Measurements from ENCODE around the gene TLR4.

Gene TLR4

DNA sequence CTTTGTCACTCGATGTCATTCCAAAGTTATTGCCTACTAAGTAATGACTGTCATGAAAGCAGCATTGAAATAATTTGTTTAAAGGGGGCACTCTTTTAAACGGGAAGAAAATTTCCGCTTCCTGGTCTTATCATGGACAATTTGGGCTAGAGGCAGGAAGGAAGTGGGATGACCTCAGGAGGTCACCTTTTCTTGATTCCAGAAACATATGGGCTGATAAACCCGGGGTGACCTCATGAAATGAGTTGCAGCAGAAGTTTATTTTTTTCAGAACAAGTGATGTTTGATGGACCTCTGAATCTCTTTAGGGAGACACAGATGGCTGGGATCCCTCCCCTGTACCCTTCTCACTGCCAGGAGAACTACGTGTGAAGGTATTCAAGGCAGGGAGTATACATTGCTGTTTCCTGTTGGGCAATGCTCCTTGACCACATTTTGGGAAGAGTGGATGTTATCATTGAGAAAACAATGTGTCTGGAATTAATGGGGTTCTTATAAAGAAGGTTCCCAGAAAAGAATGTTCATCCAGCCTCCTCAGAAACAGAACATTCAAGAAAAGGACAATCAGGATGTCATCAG, 11.3 kb downstream of the TLR4 start:
- DNase-seq (ENCODE audit: low read depth), result no peak

DNA sequence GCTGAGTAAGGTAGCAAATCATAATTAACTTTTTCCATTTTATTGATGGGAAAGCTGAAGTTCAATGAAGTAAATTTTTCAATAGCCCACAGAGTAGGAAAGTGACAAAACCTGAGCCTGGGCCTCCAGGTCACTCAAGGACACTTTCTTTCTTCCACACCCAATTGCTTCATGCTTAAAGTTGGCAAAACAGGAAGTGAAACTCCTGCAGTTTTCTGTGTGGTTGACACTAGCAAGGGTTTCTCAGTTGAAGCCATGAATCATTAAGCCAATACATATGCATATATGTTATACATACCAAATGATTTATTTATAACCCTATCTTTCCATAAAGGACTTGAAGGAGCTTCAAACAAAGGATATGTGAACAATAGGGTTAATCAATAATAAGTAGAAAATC, 13.9 kb downstream of the TLR4 start:
- no peak for DNase-seq (ENCODE audit: low read depth)

DNA sequence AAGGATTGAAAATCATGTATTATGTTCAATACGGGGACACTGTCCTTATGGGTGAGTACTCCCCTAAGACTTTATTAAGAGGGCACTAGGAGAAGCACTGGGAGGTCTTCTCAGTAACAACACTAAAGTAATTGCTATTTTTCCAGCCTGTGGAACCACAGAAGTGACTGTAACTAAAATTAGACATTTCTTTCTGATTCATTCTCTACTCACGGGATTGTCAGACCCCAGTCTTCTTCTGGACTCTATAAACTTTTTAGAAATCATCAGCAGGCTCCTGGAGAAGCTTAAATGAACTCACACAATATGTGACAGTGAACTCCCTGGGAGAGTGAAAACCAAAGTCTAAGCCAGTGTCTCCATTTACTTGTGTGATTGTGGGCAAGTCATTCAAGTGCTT, 14.5 kb downstream of the TLR4 start:
- no peak for DNase-seq (ENCODE audit: low read depth)

DNA sequence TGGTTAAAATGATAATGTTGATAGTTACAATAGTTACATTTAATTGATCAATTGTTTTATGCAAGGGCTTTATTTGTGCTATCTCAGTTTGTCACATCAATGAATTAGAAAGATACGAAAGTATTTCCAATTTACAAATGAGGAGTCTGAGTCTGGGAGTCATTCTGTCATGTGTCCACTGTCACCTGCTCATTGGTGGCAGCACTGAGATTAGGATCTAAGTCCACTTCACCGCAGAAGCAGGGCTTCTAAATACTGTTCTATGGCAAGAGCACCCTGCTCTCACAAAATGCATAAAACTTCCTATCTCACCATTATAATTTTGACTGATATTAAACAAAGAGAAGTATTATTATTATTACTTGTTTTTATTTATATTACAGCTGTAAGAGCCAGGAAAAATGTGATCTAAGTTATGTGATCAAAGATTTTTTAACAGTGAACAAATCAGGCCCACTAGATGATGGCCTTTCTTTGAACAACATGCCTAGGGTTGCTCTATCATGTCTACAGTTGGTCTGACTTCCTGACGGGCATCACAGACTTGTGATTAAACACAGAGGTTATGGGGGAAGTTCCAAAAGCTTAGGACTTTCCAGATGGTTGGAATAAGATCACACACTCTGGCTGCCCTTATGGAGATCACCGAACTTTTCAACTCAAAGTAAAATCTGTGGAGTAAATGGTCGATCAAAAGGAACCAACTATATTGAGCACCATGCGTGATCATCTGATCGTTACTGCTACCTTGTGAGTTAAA, 15.1 kb downstream of the TLR4 start:
- DNase-seq (ENCODE audit: low read depth), result no peak

DNA sequence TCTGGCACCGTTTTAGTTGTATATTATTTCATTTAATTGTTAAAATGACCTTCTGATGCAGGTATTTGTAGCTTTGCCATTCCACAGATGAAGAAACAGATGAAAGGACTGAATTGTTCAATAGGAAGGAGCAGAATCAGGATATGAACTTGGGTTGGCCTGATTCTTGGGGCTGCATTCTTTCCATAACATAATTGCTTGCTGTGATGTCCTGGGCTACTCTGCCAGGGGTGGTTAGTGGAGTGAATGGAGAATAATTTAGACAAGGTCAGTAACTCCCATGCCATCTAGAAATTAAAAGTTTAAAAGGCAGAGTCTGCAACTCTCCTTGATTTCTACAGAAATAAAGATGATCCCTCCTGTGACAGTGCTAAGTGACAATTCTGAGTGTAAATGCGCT, 15.9 kb downstream of the TLR4 start:
- no peak for DNase-seq (ENCODE audit: low read depth)

DNA sequence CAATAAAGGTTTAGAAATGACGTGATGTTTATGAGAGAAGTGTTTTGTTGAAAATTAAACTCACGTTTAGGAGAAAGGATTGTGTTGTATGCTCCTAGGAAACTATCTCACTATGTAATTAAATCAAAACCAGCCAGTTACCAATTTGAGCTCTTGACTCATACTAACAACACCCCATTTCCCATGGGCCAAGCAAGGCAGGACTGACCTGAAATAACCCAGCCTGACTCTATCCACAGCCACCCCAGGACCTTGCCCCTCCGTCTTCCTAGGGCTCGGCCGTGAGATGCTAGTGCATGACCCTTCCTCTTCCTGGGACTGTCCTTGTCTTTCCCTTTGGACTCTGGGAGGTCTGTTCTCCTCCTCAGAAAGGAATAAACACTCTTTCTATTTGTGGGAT, 16.4 kb downstream of the TLR4 start:
- DNase-seq (ENCODE audit: low read depth), result no peak

DNA sequence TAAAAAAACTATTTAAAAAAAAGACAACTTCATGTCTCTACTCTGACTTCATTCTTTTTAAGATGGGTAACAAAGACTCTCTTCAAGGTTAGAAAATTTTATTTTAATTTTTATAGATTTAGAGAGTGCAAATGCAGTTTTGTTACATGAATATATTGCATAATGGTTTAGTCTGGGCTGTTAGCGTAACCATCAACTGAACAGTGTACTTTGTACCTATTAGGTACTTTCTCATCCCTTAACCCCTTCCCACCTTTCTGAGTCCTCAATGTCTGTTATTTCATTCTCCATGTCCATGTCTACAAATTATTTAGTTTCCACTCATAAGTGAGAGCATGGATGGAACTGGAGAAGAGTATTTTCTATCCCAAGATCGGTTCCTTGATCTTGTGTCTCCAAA, 16.8 kb downstream of the TLR4 start:
- no peak for DNase-seq (ENCODE audit: low read depth)

DNA sequence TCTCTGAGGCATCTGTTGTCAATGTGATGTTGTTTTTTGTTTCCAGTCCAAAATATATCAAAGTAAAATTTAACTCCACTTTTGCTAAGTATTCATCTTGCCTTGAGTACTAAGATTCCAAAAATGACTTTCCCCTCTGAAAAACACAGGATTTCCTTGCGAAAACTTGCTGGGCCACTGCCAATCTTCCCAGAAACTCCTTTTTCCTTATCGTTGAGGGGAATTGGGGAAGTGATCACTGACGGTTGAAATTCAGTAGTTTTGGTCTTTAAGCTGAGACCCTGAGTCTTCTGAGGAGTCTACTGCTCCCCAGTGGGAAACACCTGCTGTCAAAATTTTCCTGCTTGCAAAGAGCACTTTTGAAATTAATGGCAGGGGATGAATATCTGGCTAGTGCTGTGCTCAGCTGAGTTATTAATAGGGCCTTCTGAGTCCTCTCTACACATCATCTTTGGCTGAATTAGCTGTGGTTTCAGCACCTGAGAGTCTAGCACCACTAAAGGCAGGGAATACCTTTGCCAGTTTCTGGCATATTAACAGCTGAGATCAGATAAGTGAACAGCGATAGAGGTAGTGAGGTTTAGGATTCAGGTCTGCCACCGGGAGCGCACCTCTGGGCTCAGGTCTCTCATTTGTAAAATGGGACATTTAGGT, 18.0 kb downstream of the TLR4 start:
- no peak for DNase-seq (ENCODE audit: low read depth)

DNA sequence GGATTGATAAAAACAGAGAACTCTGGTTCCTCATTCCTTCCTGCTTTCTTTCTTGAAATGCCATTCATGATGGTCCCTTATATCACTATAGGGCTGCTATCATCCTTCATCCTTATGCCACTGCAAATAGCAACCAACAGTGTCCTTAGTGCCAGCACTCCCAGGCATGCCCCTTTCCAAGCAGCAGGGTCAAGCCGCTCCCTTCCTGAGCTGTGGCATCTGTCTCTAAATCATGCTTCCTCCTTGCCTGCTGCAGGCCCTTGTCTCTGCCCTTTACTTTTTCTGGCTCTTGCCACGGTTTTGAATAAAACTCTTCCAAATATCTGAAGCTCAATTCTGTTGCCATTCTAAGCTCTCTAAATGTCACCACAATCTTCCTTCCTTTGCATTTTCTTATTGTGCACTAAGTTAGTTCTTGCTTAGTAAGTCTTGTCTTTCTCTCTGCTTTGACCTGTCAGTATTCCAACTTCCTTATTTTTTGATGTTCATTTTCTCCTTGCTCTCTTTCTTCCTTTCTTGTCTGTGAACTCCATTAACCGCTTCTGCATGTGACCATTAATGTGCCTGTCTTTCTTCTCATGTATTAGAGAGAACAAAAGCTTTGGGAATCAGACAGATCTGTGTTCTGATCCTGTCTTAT, 19.9 kb downstream of the TLR4 start:
- DNase-seq (ENCODE audit: low read depth), result no peak

DNA sequence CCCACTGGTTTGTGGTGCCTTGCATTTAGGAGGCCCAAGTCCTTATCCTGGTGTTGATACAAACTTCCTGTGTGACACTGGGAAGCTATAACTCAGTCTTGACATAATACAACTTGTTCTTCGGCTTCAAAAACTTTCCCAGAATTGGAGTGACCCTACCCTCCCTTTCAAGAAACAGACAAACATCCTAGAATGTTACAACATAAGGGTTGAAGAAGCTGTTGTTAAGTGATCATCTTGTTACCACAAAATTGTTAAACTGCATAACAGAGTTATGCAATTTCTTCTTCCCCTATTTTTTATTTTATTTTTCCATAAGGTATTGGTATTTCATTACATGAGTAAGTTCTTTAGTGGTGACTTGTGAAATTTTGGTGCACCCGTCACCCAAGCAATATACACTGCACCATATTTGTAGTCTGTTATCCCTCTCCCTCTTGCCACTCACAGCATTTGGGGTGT, 21.3 kb downstream of the TLR4 start:
- no peak for DNase-seq (ENCODE audit: low read depth)

DNA sequence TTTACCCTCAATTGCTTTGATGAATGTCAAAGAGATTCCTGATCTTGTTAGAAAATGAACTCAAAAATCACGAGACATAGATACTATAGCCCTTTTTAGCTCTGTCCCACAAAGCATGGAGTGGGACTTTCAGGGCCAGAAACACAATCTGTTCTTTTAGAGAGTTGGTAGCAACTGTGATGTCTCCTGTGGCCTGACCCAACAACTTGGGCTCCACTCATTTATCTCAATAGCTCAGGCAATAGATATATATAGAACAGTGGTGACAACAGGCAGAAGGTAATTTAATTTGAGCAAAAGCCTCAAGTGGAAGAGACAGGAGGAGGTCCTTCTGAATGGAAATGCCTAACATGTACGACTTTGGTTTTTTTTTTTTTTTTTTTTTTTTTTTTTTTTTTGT, 25.2 kb downstream of the TLR4 start:
- DNase-seq (ENCODE audit: low read depth), result no peak

DNA sequence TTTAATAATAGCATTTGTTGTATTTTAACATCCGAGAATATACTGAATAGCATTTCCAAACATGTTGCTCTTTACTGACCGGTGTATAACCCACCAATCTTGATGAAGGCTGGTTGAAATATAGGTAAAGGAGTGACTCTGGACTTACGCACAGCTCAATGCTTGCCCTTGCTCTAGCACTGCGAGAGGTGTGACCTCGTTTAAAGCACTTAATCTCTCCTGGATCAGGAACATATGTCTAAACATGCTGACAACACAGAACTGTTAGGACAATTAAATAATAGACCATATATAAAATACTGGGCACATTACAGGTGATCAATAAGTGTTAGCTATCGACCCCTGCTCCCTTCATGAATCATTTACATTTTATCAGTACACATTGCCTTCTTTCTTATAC, 28.3 kb downstream of the TLR4 start:
- DNase-seq (ENCODE audit: low read depth), result no peak

DNA sequence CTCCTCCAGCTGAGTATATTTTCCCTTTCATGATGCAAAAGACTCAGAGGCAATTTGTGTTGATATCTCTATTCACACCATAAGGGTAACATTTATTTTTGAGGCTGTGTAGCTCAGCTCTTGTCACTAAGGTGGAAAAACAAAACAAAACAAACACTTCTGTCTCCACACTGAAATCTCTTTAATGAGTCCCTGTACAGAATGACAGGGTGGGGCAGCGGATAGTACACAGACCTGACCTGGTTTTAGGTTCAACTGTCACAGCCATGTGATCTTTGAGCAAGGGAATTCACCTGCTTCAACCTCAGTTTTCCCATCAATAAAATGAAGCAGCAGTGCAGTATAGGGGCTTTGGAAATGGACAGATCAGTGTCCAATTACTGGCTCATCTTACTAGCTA, 29.3 kb downstream of the TLR4 start:
- no peak for DNase-seq (ENCODE audit: low read depth)

DNA sequence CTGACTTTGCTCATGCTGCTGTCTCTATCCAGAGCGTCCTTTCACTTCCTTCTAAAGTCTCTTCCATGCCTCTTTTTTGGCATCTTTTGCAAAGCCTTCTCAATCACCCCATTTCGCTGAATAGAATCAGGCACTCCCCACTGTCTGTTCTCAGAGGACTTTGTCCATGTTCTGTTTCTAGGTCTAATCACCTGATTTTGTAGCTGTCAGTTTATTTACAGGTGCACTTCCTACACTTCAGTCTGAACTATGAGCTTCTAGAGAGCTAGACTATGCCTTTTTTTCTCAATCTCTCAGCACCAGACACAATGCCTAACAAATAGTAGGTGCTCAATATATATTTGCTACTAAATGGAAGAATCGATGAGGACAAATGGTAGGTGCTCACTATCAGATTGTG, 29.9 kb downstream of the TLR4 start:
- DNase-seq (ENCODE audit: low read depth), result no peak

DNA sequence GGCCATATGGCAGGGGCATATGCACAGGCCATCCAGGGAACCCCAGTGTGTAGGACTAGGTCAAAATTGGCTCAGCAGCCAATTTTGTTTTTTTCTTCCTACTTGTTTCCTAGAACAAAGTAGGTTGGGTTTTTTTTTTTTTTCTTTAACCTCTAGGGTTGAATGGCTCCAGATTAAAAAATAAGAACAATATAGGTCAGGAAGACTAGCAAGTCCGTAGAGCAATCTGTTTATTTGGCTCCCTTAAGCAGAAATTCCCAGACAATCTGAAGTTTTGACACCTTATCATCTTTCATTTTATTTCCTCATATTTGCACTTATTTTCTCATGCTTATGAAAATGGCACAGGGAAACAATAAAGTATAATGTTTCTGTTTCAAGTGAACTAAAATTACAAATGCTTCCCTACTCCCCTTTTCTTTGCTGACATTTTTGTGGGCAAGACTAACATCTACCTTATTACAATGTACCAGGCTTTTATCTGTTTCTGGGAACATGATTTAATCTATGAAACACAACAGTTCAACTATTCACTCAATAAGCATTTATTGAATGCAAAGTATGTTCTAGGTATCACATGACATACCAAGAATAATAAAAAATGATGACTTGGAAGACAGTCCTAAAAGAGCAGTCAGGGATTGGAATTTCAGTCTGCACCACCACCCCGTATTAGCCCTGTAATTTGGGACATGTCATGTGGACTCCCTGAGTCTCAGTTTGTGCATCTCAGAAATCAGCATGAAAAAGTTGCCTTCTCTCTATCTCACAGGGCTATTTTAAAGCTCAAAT, 30.5 kb downstream of the TLR4 start:
- DNase-seq (ENCODE audit: low read depth), result no peak

DNA sequence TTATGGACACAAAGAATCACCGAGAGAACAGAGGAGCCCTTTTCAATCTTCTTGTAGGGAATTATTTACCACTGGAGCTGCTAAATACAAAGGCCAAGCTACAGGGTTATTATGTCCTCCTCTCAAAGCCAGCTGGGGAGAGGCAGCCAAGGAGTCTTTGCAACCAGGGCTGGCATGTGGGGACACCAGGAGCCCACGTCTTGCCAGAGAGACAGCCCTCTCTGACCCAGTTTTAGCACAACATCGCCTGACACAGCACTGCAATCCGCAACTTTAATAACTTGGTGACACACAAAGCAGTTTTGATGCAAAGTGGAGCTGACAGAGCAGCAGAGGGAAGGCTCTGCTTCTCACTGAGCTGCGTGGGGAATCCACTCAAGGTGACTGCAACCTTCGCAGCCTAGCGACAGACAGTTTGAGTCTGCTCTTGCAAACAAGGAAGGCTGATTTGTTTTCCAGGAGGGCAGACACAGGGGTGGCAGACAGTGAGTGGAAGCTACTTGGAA, 33.6 kb downstream of the TLR4 start:
- DNase-seq (ENCODE audit: low read depth), result no peak

DNA sequence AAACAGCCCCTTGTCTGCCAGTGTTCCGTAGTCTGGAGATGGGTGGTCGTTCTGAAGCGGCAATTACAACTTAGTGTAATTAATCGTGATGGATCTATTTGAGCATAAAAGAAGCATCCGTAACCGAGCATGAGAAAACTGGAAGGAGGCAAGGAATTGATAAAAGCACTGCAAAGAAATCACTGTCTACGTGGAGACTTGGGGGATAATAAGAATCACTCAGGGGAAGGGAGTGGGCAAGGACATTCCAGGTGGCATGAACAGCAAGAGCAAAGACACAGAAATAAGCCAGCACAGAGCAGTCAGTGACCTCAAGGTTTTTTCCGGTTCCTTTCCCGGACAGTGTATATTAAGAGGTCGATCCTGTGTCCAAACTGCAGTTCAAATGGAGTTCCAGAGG, 35.0 kb downstream of the TLR4 start:
- DNase-seq (ENCODE audit: low read depth), result no peak

DNA sequence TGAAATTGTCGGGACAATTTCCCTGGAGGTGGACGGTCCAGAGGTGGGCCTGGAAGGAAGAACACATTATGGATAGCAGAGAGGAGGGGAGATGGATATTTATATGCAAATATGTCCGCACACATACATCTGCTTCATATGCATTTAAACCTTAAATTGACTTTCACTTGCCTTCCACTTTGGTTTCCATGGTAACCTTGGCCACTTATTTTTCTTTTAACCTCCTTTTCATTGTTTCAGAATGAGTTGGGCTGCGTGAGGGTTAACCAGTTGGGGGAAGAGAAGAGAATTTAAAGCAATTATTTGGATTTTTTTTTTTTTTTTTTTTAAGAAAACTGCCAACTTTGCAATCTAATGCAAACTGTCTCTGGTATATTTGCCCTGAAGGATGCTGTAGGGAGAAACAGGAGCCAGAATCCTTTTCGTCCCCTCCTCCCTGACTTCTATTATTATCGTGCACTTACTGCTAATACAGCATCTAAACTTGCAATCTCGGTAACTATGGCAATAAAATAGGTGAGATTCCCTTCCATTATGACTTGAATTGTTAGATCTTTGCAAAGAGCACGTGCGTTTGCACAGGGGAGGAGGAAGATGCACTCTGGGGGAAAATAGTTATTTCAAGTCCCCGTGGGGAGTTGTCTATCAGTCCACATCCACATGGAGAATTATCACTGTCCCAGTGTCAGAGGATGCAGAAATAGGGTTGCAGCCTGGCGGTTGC, 35.6 kb downstream of the TLR4 start:
- DNase-seq (ENCODE audit: low read depth), result no peak

DNA sequence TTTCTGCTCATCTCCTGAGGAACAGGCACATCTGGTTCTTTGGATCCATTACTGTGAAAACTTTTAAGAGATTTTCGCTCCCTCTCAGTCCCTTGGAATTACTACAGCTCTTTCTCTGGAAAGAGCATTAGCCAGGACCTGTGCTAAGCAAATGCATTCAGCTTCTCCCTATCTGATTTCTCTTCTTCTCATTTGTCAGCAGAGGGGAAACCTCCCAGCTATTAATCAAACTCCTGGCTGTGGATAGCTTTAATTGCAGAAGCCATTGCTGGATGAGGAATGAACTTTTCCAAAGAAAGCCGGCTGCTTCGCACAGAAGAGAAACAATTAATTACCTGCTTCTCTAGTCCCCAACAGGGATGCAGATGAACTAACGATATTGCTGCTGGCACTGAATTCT, 37.9 kb downstream of the TLR4 start:
- no peak for DNase-seq (ENCODE audit: low read depth)

DNA sequence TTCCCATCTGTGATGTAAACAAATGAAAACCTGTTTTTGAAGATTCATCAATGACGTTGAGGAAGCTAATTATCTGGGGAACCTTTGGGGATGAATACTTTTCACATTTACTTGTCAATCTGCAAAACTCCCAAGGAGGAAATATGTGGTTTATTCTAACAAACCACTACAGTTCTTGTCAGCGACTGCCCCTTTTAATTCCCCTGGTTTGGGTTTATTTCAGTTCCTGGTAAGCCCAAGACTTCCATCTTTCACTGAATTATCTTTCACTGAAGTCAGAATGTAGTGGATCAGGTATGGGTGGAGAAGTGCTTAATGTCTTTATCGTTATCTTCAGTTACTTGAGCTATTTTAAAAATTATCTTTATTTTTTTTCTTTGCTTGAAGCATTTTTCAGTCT, 40.2 kb downstream of the TLR4 start:
- DNase-seq (ENCODE audit: low read depth), result no peak

DNA sequence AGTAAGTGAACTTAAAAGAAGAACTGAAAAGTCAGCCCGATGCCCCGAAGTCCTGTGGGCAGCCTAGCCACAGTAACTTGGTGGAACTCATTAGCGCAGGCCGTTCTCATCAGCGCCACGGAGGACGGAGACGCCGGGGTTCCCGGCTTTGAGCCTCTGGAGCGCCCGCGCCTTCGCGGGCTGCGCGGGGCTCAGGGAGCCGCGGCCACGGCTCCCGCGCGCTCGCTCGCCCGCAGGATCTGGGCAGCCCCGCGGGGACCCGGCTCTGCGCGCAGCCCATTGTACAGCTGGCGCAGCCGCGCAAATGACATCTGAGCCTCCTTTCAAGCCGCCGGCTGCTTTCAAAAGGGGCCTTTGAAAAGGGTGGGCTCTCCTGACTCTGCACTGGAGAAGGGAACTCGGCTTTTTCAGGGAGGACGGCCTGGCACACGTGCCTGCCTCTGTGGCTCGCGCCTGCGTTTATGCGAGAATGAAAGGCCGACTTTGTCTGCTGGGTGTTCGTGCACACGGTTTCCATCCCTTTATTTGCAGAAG, 40.7 kb downstream of the TLR4 start:
- no peak for DNase-seq (ENCODE audit: low read depth)
